SK-N-SH (cell line): ENCODE results near the gene HSPA12A.

Experiments used
- CTCF ChIP-seq: fragments of 200-600 bp; sonication (generic); IDR thresholded peaks from 2 replicates; pipeline ENCODE4 v1.6.1; 2017; ENCODE audit warnings: antibody characterized with exemption, mild to moderate bottlenecking, moderate library complexity
- EZH2phosphoT487 ChIP-seq: fragments of 200-600 bp; sonication (generic); IDR thresholded peaks from 2 replicates; pipeline ENCODE4 v1.6.1; 2017; ENCODE audit warnings: low read depth, mixed run types, mild to moderate bottlenecking, antibody characterized with exemption, moderate library complexity, borderline replicate concordance
- NFIC ChIP-seq: IDR thresholded peaks from 2 replicates; pipeline ENCODE4 v1.4.0; 2012; ENCODE audit warnings: borderline replicate concordance
- RFX5 ChIP-seq: IDR thresholded peaks from 2 replicates; pipeline ENCODE4 v1.6.1; 2012; ENCODE audit warnings: mild to moderate bottlenecking, improper control_type of control experiment, low read length
- RXRA ChIP-seq: IDR thresholded peaks from 2 replicates; pipeline ENCODE4 v1.4.0; 2012; ENCODE audit warnings: low read depth, mild to moderate bottlenecking, borderline replicate concordance
- TAF1 ChIP-seq: IDR thresholded peaks from 2 replicates; pipeline ENCODE4 v1.6.1; 2012; ENCODE audit warnings: low read depth, mild to moderate bottlenecking, low read length, moderate library complexity, borderline replicate concordance
- YY1 ChIP-seq: IDR thresholded peaks from 2 replicates; pipeline ENCODE4 v1.4.0; 2012; ENCODE audit warnings: low read depth, mild to moderate bottlenecking
- ZBTB33 ChIP-seq: IDR thresholded peaks from 2 replicates; pipeline ENCODE4 v1.4.0; 2012; ENCODE audit warnings: low read depth, borderline replicate concordance
- TF ChIP-seq, protein P1 (sequence below): fragments of 150-350 bp; IDR thresholded peaks from 2 replicates; pipeline ENCODE4 v1.6.1; 2017; ENCODE audit warnings: antibody characterized with exemption, low read length, low read depth, borderline replicate concordance

GRCh38 chr10:116648903-116649302 is 93.5 kb downstream of the HSPA12A start:
- no peak for TF ChIP-seq RXRA
- no peak for TF ChIP-seq CTCF
- TF ChIP-seq NFIC = no peak
- no peak for TF ChIP-seq TAF1
- TF ChIP-seq RFX5 = no peak
- TF ChIP-seq, protein P1, sequence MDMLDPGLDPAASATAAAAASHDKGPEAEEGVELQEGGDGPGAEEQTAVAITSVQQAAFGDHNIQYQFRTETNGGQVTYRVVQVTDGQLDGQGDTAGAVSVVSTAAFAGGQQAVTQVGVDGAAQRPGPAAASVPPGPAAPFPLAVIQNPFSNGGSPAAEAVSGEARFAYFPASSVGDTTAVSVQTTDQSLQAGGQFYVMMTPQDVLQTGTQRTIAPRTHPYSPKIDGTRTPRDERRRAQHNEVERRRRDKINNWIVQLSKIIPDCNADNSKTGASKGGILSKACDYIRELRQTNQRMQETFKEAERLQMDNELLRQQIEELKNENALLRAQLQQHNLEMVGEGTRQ = no peak
- no peak for TF ChIP-seq YY1
- no peak for TF ChIP-seq EZH2phosphoT487
- no peak for TF ChIP-seq ZBTB33
